SK-N-SH (cell line): ENCODE results near the gene CAMK2D.

Experiments used
- CTCF ChIP-seq: fragments of 200-600 bp; sonication (generic); IDR thresholded peaks from 2 replicates; pipeline ENCODE4 v1.6.1; 2017; ENCODE audit warnings: antibody characterized with exemption, mild to moderate bottlenecking, moderate library complexity
- EZH2phosphoT487 ChIP-seq: fragments of 200-600 bp; sonication (generic); IDR thresholded peaks from 2 replicates; pipeline ENCODE4 v1.6.1; 2017; ENCODE audit warnings: low read depth, mixed run types, mild to moderate bottlenecking, antibody characterized with exemption, moderate library complexity, borderline replicate concordance
- FOXM1 ChIP-seq: IDR thresholded peaks from 2 replicates; pipeline ENCODE4 v1.4.0; 2012; ENCODE audit warnings: low read depth, mild to moderate bottlenecking
- NRF1 ChIP-seq: IDR thresholded peaks from 2 replicates; pipeline ENCODE4 v1.6.1; 2012; ENCODE audit warnings: low read depth, mild to moderate bottlenecking, low read length
- TF ChIP-seq, protein P1 (sequence below): IDR thresholded peaks from 2 replicates; pipeline ENCODE4 v1.6.1; 2012; ENCODE audit warnings: mild to moderate bottlenecking, low read depth, low read length, moderate library complexity

- TF ChIP-seq FOXM1 (no peak), EZH2phosphoT487 (no peak), CTCF (no peak), NRF1 (no peak)
- TF ChIP-seq, protein P1, sequence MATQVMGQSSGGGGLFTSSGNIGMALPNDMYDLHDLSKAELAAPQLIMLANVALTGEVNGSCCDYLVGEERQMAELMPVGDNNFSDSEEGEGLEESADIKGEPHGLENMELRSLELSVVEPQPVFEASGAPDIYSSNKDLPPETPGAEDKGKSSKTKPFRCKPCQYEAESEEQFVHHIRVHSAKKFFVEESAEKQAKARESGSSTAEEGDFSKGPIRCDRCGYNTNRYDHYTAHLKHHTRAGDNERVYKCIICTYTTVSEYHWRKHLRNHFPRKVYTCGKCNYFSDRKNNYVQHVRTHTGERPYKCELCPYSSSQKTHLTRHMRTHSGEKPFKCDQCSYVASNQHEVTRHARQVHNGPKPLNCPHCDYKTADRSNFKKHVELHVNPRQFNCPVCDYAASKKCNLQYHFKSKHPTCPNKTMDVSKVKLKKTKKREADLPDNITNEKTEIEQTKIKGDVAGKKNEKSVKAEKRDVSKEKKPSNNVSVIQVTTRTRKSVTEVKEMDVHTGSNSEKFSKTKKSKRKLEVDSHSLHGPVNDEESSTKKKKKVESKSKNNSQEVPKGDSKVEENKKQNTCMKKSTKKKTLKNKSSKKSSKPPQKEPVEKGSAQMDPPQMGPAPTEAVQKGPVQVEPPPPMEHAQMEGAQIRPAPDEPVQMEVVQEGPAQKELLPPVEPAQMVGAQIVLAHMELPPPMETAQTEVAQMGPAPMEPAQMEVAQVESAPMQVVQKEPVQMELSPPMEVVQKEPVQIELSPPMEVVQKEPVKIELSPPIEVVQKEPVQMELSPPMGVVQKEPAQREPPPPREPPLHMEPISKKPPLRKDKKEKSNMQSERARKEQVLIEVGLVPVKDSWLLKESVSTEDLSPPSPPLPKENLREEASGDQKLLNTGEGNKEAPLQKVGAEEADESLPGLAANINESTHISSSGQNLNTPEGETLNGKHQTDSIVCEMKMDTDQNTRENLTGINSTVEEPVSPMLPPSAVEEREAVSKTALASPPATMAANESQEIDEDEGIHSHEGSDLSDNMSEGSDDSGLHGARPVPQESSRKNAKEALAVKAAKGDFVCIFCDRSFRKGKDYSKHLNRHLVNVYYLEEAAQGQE: no peak
These were observed 283.5 kb downstream of the CAMK2D start for GRCh38 chr4:113478032-113478431.
